Measurements from ENCODE around the gene KCMF1.

Gene KCMF1

DNA sequence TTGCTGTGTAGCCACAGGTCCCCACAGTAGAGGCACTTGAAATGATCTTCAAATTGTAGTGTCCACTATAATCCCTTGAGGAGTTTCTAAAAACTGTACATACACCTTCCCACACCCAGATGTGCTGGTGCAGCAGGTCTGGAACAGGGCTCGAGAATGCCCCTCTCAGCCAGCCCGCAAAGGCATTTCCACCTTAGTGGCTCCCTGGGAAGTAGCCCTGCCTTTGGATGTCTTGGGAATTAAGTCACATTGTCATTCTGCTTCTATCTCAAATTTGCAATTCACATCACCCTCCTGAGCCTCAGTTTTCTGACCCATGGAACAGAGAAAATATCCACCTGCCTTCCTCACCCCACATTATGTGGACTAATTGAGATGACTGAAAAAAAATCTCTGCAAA lies 118.0 kb downstream of the KCMF1 start:
- DNase-seq: no peak

DNA sequence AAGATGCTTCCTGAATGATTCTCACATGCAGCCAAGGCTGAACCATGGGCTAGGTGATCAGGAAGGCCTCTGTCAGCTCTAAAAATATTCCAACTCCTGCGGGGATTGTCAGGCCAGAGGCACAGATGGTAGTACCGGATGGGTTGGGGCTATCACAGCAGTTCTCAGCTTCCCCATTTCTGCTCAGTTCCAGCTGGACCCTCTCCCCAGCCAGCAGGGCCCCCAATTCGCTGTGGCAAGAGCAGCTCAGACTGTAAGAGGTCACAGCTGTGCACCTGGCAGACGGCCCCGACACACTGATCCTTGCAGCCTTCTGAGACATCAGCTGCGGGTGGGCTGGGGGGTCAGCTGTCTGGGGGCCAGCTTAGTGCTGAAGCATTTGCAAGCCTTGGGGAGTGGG lies 118.6 kb downstream of the KCMF1 start:
- no peak for DNase-seq

DNA sequence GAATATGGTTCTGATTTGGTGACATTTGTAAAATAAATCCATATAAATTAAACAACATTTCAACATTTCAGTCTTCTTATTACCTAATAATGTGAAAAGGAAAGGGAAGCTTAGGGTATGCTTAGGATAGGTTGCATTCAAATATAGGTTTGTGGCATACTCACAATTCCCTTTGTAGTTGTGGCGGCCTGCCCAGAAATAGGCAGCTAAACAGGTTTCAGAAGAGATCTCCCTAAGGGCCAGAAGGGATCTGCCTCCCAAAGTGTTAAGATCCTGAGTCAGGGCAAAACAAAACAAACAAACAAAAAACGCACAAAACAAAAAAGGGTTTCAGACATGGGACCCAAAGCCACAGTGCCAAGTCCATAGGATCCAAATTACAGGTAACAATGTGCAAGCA lies 120.9 kb downstream of the KCMF1 start:
- DNase-seq: no peak

DNA sequence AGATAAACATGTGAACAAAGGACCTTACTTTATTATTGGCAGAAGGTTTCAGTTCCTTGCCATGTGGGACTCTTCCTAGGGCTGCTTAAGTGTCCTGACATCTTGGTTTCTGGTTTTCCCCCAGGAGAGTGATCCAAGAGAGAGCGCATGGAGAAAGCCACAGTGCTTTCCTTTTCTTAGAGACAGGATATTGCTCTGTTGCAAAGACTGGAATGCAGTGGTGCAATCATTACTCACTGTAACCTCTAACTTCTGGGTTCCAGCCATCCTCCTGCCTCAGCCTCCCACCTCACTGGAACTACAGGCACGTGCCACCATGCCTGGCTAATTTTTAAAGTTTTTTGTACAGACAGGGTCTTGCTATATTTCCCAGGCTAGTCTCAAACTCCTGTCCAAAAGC lies 124.1 kb downstream of the KCMF1 start:
- no peak for DNase-seq

DNA sequence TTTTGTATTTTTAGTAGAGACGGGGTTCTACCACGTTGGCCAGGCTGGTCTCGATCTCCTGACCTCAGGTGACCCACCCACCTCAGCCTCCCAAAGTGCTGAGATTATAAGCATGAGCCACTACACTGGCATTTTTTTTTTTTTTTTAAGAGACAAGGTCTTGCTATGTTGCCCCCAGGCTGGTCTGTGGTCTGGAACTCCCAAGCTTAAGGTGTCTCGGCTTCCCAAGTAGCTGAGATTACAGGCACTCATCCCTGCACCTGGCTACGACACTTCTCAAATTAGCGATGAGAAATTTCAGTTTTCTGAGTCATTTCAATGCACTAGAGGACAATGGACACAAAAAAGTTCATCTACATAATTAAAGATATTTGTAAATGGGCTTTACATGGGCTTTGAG lies 125.7 kb downstream of the KCMF1 start:
- DNase-seq: no peak

DNA sequence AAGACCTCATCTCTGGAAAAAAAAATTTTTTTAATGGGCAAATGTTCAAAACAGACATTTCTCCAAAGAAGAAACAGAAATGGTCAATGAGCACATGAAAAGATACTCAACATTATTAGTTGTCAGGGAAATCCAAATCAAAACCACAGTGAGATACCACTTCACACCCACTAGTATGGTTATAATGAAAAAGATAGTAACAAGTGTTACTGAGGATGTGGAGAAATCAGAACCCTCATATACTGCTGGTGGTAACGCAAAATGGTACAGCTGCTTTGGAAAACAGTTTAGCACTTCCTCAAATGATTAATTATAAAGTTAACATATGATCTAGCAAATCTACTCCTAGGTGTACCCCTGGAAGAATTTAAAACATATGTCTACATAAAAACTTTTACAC lies 133.3 kb downstream of the KCMF1 start:
- no peak for DNase-seq

DNA sequence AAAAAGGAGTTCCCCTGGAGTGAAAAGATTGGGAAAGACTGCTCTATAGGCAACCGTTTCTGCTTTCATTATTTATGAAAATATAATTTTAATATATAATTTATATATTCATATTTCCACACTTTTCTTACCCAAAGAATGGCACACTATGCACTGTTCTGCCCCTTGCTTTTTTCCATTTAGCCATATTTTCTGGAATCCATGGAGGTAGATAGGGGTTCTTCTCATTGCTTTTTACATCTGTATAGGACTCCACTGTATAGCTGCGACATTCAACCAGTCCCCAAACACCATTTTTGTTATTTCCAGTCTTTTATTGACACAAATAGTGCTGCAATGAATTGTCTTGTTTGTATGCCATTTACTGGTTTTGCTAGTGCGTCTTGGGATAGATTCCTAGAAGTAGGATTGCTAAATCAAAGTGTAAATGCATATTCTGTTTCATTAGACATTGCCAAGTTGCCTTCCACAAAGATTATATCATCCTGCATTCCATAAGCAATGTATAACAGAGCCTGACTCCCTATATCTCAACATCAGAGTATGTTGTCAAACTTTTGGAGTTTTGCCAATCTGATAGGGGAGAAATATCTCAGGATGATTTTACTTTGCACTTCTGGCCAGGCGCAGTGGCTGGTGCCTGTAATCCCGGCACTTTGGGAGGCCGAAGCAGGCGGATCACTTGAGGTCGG lies 135.7 kb downstream of the KCMF1 start:
- no peak for DNase-seq

All from NCI-H1930 (cell line).